ENCODE data around the gene DOCK2.

DNA sequence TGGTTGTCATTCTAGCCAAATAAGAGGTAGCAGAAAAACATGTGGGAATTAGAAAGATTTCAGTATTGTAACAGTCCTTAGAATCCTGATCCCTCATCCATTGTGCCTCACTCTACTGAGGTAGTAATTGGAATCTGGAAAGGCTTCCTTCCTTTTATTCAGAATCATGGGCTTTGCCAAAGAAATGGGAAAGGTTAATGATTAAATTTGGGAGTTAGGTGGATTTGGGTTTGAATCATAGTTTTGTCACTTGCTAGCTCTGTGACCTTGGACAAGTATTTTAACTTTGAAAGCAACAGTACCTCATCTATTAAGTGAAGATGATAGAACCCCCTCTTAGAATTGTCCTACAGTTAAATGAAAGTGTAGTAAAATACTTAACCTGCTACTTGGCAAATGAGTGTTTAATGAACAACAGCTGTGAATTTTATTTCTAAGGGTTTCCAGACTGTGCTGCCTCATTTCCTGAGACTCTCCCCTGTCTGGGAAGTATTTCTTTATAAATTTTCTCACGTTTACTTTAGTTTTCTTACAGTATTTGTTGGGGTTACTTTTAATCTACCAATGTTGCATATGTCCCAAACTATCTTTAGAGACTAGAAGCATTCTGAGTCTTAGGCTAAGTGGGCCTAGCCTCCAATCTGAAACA, 41.8 kb upstream of the DOCK2 start:
- TF ChIP-seq, protein P1, sequence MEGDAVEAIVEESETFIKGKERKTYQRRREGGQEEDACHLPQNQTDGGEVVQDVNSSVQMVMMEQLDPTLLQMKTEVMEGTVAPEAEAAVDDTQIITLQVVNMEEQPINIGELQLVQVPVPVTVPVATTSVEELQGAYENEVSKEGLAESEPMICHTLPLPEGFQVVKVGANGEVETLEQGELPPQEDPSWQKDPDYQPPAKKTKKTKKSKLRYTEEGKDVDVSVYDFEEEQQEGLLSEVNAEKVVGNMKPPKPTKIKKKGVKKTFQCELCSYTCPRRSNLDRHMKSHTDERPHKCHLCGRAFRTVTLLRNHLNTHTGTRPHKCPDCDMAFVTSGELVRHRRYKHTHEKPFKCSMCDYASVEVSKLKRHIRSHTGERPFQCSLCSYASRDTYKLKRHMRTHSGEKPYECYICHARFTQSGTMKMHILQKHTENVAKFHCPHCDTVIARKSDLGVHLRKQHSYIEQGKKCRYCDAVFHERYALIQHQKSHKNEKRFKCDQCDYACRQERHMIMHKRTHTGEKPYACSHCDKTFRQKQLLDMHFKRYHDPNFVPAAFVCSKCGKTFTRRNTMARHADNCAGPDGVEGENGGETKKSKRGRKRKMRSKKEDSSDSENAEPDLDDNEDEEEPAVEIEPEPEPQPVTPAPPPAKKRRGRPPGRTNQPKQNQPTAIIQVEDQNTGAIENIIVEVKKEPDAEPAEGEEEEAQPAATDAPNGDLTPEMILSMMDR (conservative IDR thresholded peaks at IDR 0.05; ENCODE audit: low read depth, low read length) = no peak
- no peak for TF ChIP-seq EZH2 (IDR thresholded peaks at IDR 0.05; ENCODE audit: borderline replicate concordance, low read depth, low read length, poor library complexity, severe bottlenecking)

All from A673 (cell line).